Type B pancreatic cell (in vitro differentiated cells): Measurements from ENCODE around the gene FIBIN. TPM values are rescaled to one million over a fixed set of nuclear protein-coding genes. Genes with fewer than 3 reads are reported as not detected.
"Not testable (repeated sequence)": the region's sequence is repeated elsewhere in the genome, so short reads cannot be mapped to it uniquely, and the experiment has no call there.

Experiments
- DNase-seq: peaks from one replicate; pipeline ENCODE4 v3.0.0; 2021; ENCODE audit warnings: mixed read lengths; ENCODE audit not compliant: unreplicated experiment; ENCODE audit errors: extremely low spot score
- H3K27ac Mint-ChIP-seq: 2 replicates; pipeline ENCODE4 v1.8.0; 2021; ENCODE audit warnings: mild to moderate bottlenecking, mixed read lengths
- H3K27me3 Mint-ChIP-seq: 2 replicates; pipeline ENCODE4 v1.8.0; 2021; ENCODE audit warnings: mixed read lengths
- H3K36me3 Mint-ChIP-seq: 2 replicates; pipeline ENCODE4 v1.8.0; 2021; ENCODE audit warnings: mixed read lengths
- H3K4me1 Mint-ChIP-seq: one replicate; pipeline ENCODE4 v1.8.0; 2021; ENCODE audit warnings: mixed read lengths; ENCODE audit not compliant: unreplicated experiment
- H3K4me3 Mint-ChIP-seq: 2 replicates; pipeline ENCODE4 v1.8.0; 2021; ENCODE audit warnings: mild to moderate bottlenecking, mixed read lengths
- H3K9me3 Mint-ChIP-seq: 2 replicates; pipeline ENCODE4 v1.8.0; 2021; ENCODE audit warnings: mixed read lengths
- CTCF ChIP-seq: fragments of 200-600 bp; sonication (generic); conservative IDR thresholded peaks from 2 replicates; pipeline ENCODE4 v1.5.0; 2021; ENCODE audit warnings: antibody characterized with exemption, mild to moderate bottlenecking
- total RNA-seq: library from RNA; stranded (reverse); gene quantifications from 2 replicates; pipeline ENCODE4 v1.2.1, GENCODE V29; 2021; ENCODE audit warnings: low replicate concordance

The FIBIN gene
- total RNA-seq, 1 donor from 2014 or later, result 0.65 TPM

- no peak overlapping the region for H3K27ac Mint-ChIP-seq
- H3K36me3 Mint-ChIP-seq, result no peaks in the 10 kb centered on the region
- TF ChIP-seq CTCF, result no peak
- no peaks in the 10 kb centered on the region for H3K27me3 Mint-ChIP-seq
- no peak for DNase-seq
- no peak overlapping the region for H3K4me3 Mint-ChIP-seq
- no peaks in the 10 kb centered on the region for H3K4me1 Mint-ChIP-seq
- H3K9me3 Mint-ChIP-seq, result no peaks in the 10 kb centered on the region
Measured at GRCh38 chr11:26971961-26972360, 22.0 kb upstream of the FIBIN start.

- H3K27me3 Mint-ChIP-seq, result no peaks in the 10 kb centered on the region
- H3K9me3 Mint-ChIP-seq, result no peaks in the 10 kb centered on the region
- TF ChIP-seq CTCF, result no peak
- no peaks in the 10 kb centered on the region for H3K4me1 Mint-ChIP-seq
- no peak overlapping the region for H3K27ac Mint-ChIP-seq
- DNase-seq, result no peak
- no peak overlapping the region for H3K4me3 Mint-ChIP-seq
- no peaks in the 10 kb centered on the region for H3K36me3 Mint-ChIP-seq
Measured at GRCh38 chr11:26974069-26974783, 19.7 kb upstream of the FIBIN start.

GRCh38 chr11:26974996-26975395, 18.9 kb upstream of the FIBIN start:
- no peak for DNase-seq
- no peaks in the 10 kb centered on the region for H3K4me1 Mint-ChIP-seq
- TF ChIP-seq CTCF, result no peak
- H3K4me3 Mint-ChIP-seq, result no peak overlapping the region
- no peaks in the 10 kb centered on the region for H3K36me3 Mint-ChIP-seq
- H3K27me3 Mint-ChIP-seq, result no peaks in the 10 kb centered on the region
- no peaks in the 10 kb centered on the region for H3K9me3 Mint-ChIP-seq
- no peak overlapping the region for H3K27ac Mint-ChIP-seq

- DNase-seq, result no peak
- TF ChIP-seq CTCF, result no peak
- Mint-ChIP-seq H3K4me3 (no peak overlapping the region), H3K36me3 (no peaks in the 10 kb centered on the region), H3K9me3 (no peaks in the 10 kb centered on the region), H3K27me3 (no peaks in the 10 kb centered on the region), H3K4me1 (no peaks in the 10 kb centered on the region), H3K27ac (no peak overlapping the region)
Measured at GRCh38 chr11:26976389-26976788, 17.5 kb upstream of the FIBIN start.

- H3K9me3 Mint-ChIP-seq, H3K27me3 Mint-ChIP-seq, DNase-seq: not testable (repeated sequence)
Measured at GRCh38 chr11:26977209-26977608, 16.7 kb upstream of the FIBIN start.

GRCh38 chr11:26983645-26984044, 10.3 kb upstream of the FIBIN start:
- H3K4me1 Mint-ChIP-seq, result no peaks in the 10 kb centered on the region
- peaks cover 8% of the 10 kb centered on the region for H3K27me3 Mint-ChIP-seq
- no peak for DNase-seq
- no peak overlapping the region for H3K27ac Mint-ChIP-seq
- peaks cover 3% of the 10 kb centered on the region for H3K36me3 Mint-ChIP-seq
- peaks cover 6% of the 10 kb centered on the region for H3K9me3 Mint-ChIP-seq
- no peak overlapping the region for H3K4me3 Mint-ChIP-seq
- no peak for TF ChIP-seq CTCF

More at GRCh38 chr11:26977209-26977608, 16.7 kb upstream of the FIBIN start:
- not testable (repeated sequence) for H3K4me3 Mint-ChIP-seq, H3K27ac Mint-ChIP-seq, H3K4me1 Mint-ChIP-seq, H3K36me3 Mint-ChIP-seq
